K562 (cell line): ENCODE data around the gene KHSRP. TPM values are rescaled to one million over a fixed set of nuclear protein-coding genes. Genes with fewer than 3 reads are reported as not detected.
A peak's percentile ranks its signal among the peaks of the same experiment; 100 is the strongest.

Experiments
- ATAC-seq: fragments of 200-7000 bp; cut with Tn5 transposase; 3 replicates; pipeline ENCODE4 v1.9.1; 2020; ENCODE audit warnings: moderate library complexity
- BruUV-seq: library from RNA; stranded (reverse); fragments of 400-500 nt; replicated peaks from 2 replicates; lab custom pipeline; 2021; lab: Mats Ljungman, UMichigan
- CTCF ChIA-PET: fragments of 300-600 bp; formaldehyde crosslinking; extraction: SDS; loops from one replicate; lab custom pipeline; 2021; ENCODE audit warnings: low intra/inter-chr PET ratio; lab: Yijun Ruan, JAX
- POLR2A ChIA-PET: fragments of 300-600, 350-650 bp; sonication (Branson Sonifier 250); formaldehyde crosslinking; extraction: SDS; loops from one replicate; lab custom pipeline; 2021; ENCODE audit warnings: antibody characterized with exemption, inconsistent platforms; lab: Yijun Ruan, JAX
- DNase-seq, 4 experiments: peaks; one replicate each; pipeline versions ENCODE4 v3.0.0 to v3.0.0-alpha.2; 2011 to 2018; ENCODE audit warnings: low spot score in 3 of 4, mixed read lengths in 3 of 4; ENCODE audit errors: extremely low read depth in 1 of 4
- FAIRE-seq: peaks from 2 replicates; lab custom pipeline; 2011; peaks lifted over from hg19 to GRCh38; lab: Jason Lieb, UNC
- H2AFZ ChIP-seq: 2 replicates; pipeline ENCODE4 v1.6.0; 2011; ENCODE audit warnings: low read depth, low read length, control low read depth, inconsistent platforms
- H3K27ac ChIP-seq: fragments of 200-600 bp; 3 replicates; pipeline ENCODE4 v1.8.0; 2011; ENCODE audit warnings: low read depth, mild to moderate bottlenecking, control low read depth, inconsistent platforms, low read length, moderate library complexity, mixed read lengths; ENCODE audit errors: extremely low read depth
- H3K27me3 ChIP-seq, 2 experiments: fragments of 300-600 bp in 1 of 2; 2 replicates in 1 of 2; 3 replicates in 1 of 2; pipeline versions ENCODE4 v1.6.0 to v1.8.0; 2011; ENCODE audit warnings: inconsistent platforms in 2 of 2, low read length in 2 of 2, mild to moderate bottlenecking in 1 of 2, mixed read lengths in 1 of 2, moderate library complexity in 1 of 2; ENCODE audit not compliant: control insufficient read depth in 2 of 2, insufficient read depth in 2 of 2
- H3K36me3 ChIP-seq: fragments of 300-600 bp; 3 replicates; pipeline ENCODE4 v1.8.0; 2011; ENCODE audit warnings: mild to moderate bottlenecking, low read length, inconsistent platforms; ENCODE audit not compliant: control insufficient read depth, insufficient read depth
- H3K4me1 ChIP-seq, 2 experiments: fragments of 200-600 bp in 1 of 2; replicated peaks in 1 of 2; 2 replicates in 1 of 2; 3 replicates in 1 of 2; pipeline versions ENCODE4 v1.5.1 to v1.8.0; 2011; ENCODE audit warnings: inconsistent platforms in 2 of 2, low read length in 2 of 2, mild to moderate bottlenecking in 1 of 2, mixed read lengths in 1 of 2, moderate library complexity in 1 of 2; ENCODE audit not compliant: control insufficient read depth in 2 of 2, insufficient read depth in 2 of 2
- H3K4me2 ChIP-seq: 2 replicates; pipeline ENCODE4 v1.6.1; 2011; ENCODE audit warnings: low read length, control low read depth, inconsistent platforms, mixed read lengths; ENCODE audit not compliant: insufficient read depth
- H3K4me3 ChIP-seq: fragments of 200-600 bp; sonication (generic), shearing (Covaris generic); 2 replicates; pipeline ENCODE4 v1.5.1; 2016; ENCODE audit warnings: control low read depth, inconsistent platforms
- H3K79me2 ChIP-seq: fragments of 200-600 bp; 3 replicates; pipeline ENCODE4 v1.8.0; 2011; ENCODE audit warnings: low read length, inconsistent platforms; ENCODE audit not compliant: control insufficient read depth, insufficient read depth
- H3K9ac ChIP-seq, 2 experiments: 2 replicates each; pipeline versions ENCODE4 v1.6.0 to v1.6.1; 2011; ENCODE audit warnings: low read depth in 2 of 2, low read length in 2 of 2, control low read depth in 1 of 2, inconsistent platforms in 1 of 2, mild to moderate bottlenecking in 1 of 2, mixed read lengths in 1 of 2; ENCODE audit not compliant: insufficient read depth in 1 of 2
- H3K9me1 ChIP-seq: one replicate; pipeline ENCODE4 v1.6.0; 2011; ENCODE audit warnings: inconsistent platforms, mild to moderate bottlenecking, low read length, moderate library complexity; ENCODE audit not compliant: control insufficient read depth, insufficient read depth
- H3K9me3 ChIP-seq: replicated peaks from 2 replicates; pipeline ENCODE4 v1.5.1; 2011; ENCODE audit warnings: low read depth, low read length, inconsistent platforms; ENCODE audit not compliant: control insufficient read depth, insufficient read depth
- H4K20me1 ChIP-seq: replicated peaks from 2 replicates; pipeline ENCODE4 v1.6.1; 2011; ENCODE audit warnings: low read length, inconsistent platforms, mixed read lengths; ENCODE audit not compliant: control insufficient read depth, insufficient read depth
- ARID3A ChIP-seq: IDR thresholded peaks from 2 replicates; pipeline ENCODE4 v1.6.1; 2012; ENCODE audit warnings: low read depth, low read length, improper control_type of control experiment, borderline replicate concordance
- ATF6 ChIP-seq: sonication (generic); formaldehyde crosslinking; IDR thresholded peaks from 2 replicates; pipeline ENCODE4 v1.4.0; 2020; ENCODE audit warnings: mild to moderate bottlenecking, missing genetic modification reagents
- C11orf30 ChIP-seq: fragments of 450-650 bp; IDR thresholded peaks from 2 replicates; pipeline ENCODE4 v1.6.1; 2016; ENCODE audit warnings: low read depth, mild to moderate bottlenecking
- CBX3 ChIP-seq, 2 experiments: IDR thresholded peaks; 1 replicate in 1 of 2; 2 replicates in 1 of 2; pipeline ENCODE4 v1.6.1; 2012; ENCODE audit warnings: inconsistent platforms in 2 of 2, low read length in 2 of 2, borderline replicate concordance in 1 of 2, control low read depth in 1 of 2
- GMEB1 ChIP-seq: fragments of 250-450 bp; sonication (Bioruptor Pico); IDR thresholded peaks from 2 replicates; pipeline ENCODE4 v1.4.0; 2020; ENCODE audit warnings: mild to moderate bottlenecking
- HNRNPLL ChIP-seq: fragments of 200-400 bp; formaldehyde crosslinking; IDR thresholded peaks from 2 replicates; pipeline ENCODE4 v1.6.1; 2017; ENCODE audit warnings: low read length, low read depth, mild to moderate bottlenecking; ENCODE audit not compliant: poor library complexity, severe bottlenecking
- MCM2 ChIP-seq: fragments of 450-650 bp; IDR thresholded peaks from 2 replicates; pipeline ENCODE4 v1.6.1; 2017; ENCODE audit warnings: low read depth, mild to moderate bottlenecking
- NONO ChIP-seq, 2 experiments: fragments of 200-400 bp in 1 of 2; fragments of 450-650 bp in 1 of 2; formaldehyde crosslinking in 1 of 2; IDR thresholded peaks; 2 replicates each; pipeline ENCODE4 v1.6.1; 2017; ENCODE audit warnings: low read depth in 2 of 2, mild to moderate bottlenecking in 2 of 2, moderate library complexity in 2 of 2, low read length in 1 of 2
- POLR2G ChIP-seq: fragments of 200-400 bp; formaldehyde crosslinking; IDR thresholded peaks from 2 replicates; pipeline ENCODE4 v1.6.1; 2017; ENCODE audit warnings: low read depth, mild to moderate bottlenecking, antibody characterized with exemption, low read length, moderate library complexity
- RBFOX2 ChIP-seq: fragments of 200-400 bp; formaldehyde crosslinking; IDR thresholded peaks from 2 replicates; pipeline ENCODE4 v1.6.1; 2017; ENCODE audit warnings: low read depth, mild to moderate bottlenecking, low read length, moderate library complexity
- SMC3 ChIP-seq: conservative IDR thresholded peaks from 2 replicates; pipeline ENCODE4 v1.6.1; 2011; ENCODE audit warnings: low read depth, low read length, improper control_type of control experiment; ENCODE audit not compliant: insufficient read depth
- SUPT5H ChIP-seq: fragments of 450-650 bp; IDR thresholded peaks from 2 replicates; pipeline ENCODE4 v1.6.1; 2016
- TRIM28 ChIP-seq: fragments of 450-650 bp; IDR thresholded peaks from 2 replicates; pipeline ENCODE4 v1.6.1; 2017
- ZKSCAN1 ChIP-seq: fragments of 150-350 bp; IDR thresholded peaks from 2 replicates; pipeline ENCODE4 v1.6.1; 2016; ENCODE audit warnings: low read depth, low read length
- ZNF280A ChIP-seq: fragments of 450-650 bp; IDR thresholded peaks from 2 replicates; pipeline ENCODE4 v1.6.1; 2018; ENCODE audit warnings: mild to moderate bottlenecking, low read depth; ENCODE audit not compliant: partially characterized antibody
- ZNF75A ChIP-seq: fragments of 450-650 bp; formaldehyde crosslinking; IDR thresholded peaks from 2 replicates; pipeline ENCODE4 v1.4.0; 2020; ENCODE audit warnings: mild to moderate bottlenecking
- WGBS: fragments of 100-300 bp; shearing (Covaris generic); methylation state at CpG from one replicate; pipeline ENCODE4 v1.1.6; 2016; ENCODE audit warnings: low coverage, mixed read lengths; ENCODE audit not compliant: insufficient coverage; ENCODE audit errors: missing lambda C conversion rate; 5-methylcytosine and 5-hydroxymethylcytosine counted together
- in situ Hi-C: fragments of 300-500 bp; cut with MboI; formaldehyde crosslinking; loops from 4 replicates; pipeline ENCODE4 v1.15.0; 2018; ENCODE audit warnings: inconsistent platforms, mixed read lengths
- intact Hi-C: fragments of 100-400 bp; cut with micrococcal nuclease; formaldehyde crosslinking; loops from 2 replicates; pipeline ENCODE4 v1.14.2; 2022
- polyA plus RNA-seq, 8 experiments: library from polyadenylated mRNA; depleted of rRNA in 4 of 8; stranded (reverse) in 5 of 8; unstranded in 3 of 8; fragments of >200 nt; fragmentation: Nextera tagmentation in 2 of 8; fragmentation: Illumina TruSeq in 1 of 8; extraction: Ambion mirVana in 2 of 8; extraction: Trizol in 1 of 8; gene quantifications; 2 replicates each; pipeline versions ENCODE4 v1.2.1 to v1.2.3, GENCODE V29; 2011 to 2014; ENCODE audit warnings: inconsistent platforms in 1 of 8, missing spikeins in 1 of 8
- total RNA-seq, 7 experiments: library from RNA; depleted of rRNA in 6 of 7; stranded (reverse); fragments of >200 nt in 6 of 7; fragmentation: Illumina TruSeq in 2 of 7; extraction: Trizol in 2 of 7; gene quantifications; 2 replicates each; pipeline versions ENCODE4 v1.2.1 to v1.2.3, GENCODE V29; 2011 to 2021; ENCODE audit warnings: low replicate concordance in 1 of 7

KHSRP gene
- total and polyA plus RNA-seq, 9 of the 15 experiments (the other 6 are each of a cell fraction or from before 2014, with no cell fraction given): 4.2 to 564 (median 139) TPM

- in situ Hi-C loops: no loop called here
- no peak overlapping the region for H3K4me2 ChIP-seq
- ChIA-PET POLR2A (no interaction called here), CTCF (no interaction called here)
- BruUV-seq: no TSS peak
- intact Hi-C loops: no loop called here
- DNase-seq (peak in 1 of 4 experiments; percentile 40), FAIRE-seq (no peak), ATAC-seq (no peak)
- H3K9ac ChIP-seq: no peak overlapping the region
- no peaks in the 10 kb centered on the region for H4K20me1 ChIP-seq
- no peaks in the 10 kb centered on the region for H3K27me3 ChIP-seq
- WGBS: 97% methylated on average over 9 of the region's 11 CpGs
- no peak overlapping the region for H3K27ac ChIP-seq
- peaks cover 66% of the 10 kb centered on the region for H3K36me3 ChIP-seq
- H2AFZ ChIP-seq: no peak overlapping the region
- H3K4me3 ChIP-seq: no peak overlapping the region
- peaks cover 15 to 16% of the 10 kb centered on the region in 2 experiments; a peak in 4 of 5 replicates for H3K4me1 ChIP-seq
- H3K9me1 ChIP-seq: no peaks in the 10 kb centered on the region
- H3K9me3 ChIP-seq: peaks cover 24% of the 10 kb centered on the region
- peaks cover 12% of the 10 kb centered on the region for H3K79me2 ChIP-seq
- TF ChIP-seq ZKSCAN1 (no peak), ZNF75A (CRISPR knock-in tag) (no peak), GMEB1 (no peak), ATF6 (CRISPR knock-in tag) (no peak), SUPT5H (no peak), TRIM28 (peak; percentile 92), ARID3A (no peak), NONO (IDR thresholded peaks at IDR 0.05; ENCODE audit: low read depth in 2 of 2, low read length in 1 of 2) (no peak), C11orf30 (no peak), SMC3 (no peak), CBX3 (IDR thresholded peaks at IDR 0.05; ENCODE audit: borderline replicate concordance in 1 of 2, low read length in 2 of 2) (peak in 1 of 2 experiments; percentile 93; a peak in 2 of 3 replicates), HNRNPLL (no peak), RBFOX2 (peak; percentile 32; the same call in 1 of the 2 replicates), POLR2G (0 out of 2 replicates have a peak, but pooled peaks have one; percentile 20), ZNF280A (peak; percentile 90), MCM2 (no peak)
Observed at GRCh38 chr19:6453951-6454565, 29.4 kb upstream of the KHSRP start.
